ENCODE measurements around the gene WFDC13.
"Not testable (repeated sequence)": the region's sequence is repeated elsewhere in the genome, so short reads cannot be mapped to it uniquely, and the experiment has no call there.

The WFDC13 gene, protein sequence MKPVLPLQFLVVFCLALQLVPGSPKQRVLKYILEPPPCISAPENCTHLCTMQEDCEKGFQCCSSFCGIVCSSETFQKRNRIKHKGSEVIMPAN

DNA sequence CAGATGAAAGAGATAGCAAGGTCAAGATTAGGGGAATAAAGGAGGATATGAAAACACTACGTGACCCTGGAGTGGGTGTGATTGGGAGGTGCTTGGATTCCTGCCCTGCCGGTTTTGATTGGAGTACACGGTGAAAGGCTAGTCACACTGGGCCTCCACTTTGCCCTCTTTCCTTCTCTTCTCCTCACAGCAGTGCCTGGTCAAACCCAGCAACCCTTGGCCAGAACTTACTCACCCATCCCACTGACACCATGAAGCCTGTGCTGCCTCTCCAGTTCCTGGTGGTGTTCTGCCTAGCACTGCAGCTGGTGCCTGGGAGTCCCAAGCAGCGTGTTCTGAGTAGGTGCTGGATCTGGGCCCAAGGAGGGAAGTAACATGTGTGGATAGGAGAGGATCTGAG, at the start of gene WFDC13:
TSS of gene WFDC13 (plus strand) at position 166 of the 400 bp plus-strand sequence. CDS start at position 252, 86 bp downstream.
- no peak for DNase-seq (ENCODE audit: low spot score)

- DNase-seq (ENCODE audit: low spot score), result not testable (repeated sequence)
These were observed 44.8 kb upstream of the WFDC13 start for GRCh38 chr20:45657038-45657437.

DNA sequence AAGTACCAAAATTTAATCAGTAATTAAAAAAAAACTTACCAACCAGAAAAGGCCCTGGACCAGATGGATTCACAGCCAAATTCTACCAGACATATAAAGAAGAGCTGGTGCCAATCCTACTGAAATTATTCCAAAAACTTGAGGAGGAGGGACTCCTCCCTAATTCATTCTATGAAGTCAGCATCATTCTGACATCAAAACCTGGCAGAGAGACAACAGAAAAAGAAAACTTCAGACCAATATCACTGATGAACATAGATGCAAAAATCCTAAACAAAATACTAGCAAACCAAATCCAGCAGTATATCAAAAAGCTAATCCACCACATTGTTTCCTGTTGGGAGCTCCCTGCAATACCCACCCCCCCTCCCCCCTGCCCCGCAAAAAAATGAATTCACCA, 31.7 kb upstream of the WFDC13 start, which contains the start of gene WFDC11:
TSS of gene WFDC11 (minus strand) at position 101 of the 400 bp plus-strand sequence. CDS start 19,639 bp downstream, outside the sequence.
- DNase-seq (ENCODE audit: low spot score), result no peak

GRCh38 chr20:45672765-45673164, 29.1 kb upstream of the WFDC13 start:
- no peak for DNase-seq (ENCODE audit: low spot score)

- no peak for DNase-seq (ENCODE audit: low spot score)
These were observed 22.2 kb upstream of the WFDC13 start for GRCh38 chr20:45679650-45680049.

- DNase-seq (ENCODE audit: low spot score), result no peak
These were observed 15.9 kb upstream of the WFDC13 start for GRCh38 chr20:45685896-45686295.

- not testable (repeated sequence) for DNase-seq (ENCODE audit: low spot score)
These were observed 8.5 kb upstream of the WFDC13 start for GRCh38 chr20:45693346-45693745.

GRCh38 chr20:45695496-45695895, 6.3 kb upstream of the WFDC13 start:
- DNase-seq (ENCODE audit: low spot score), result no peak

DNA sequence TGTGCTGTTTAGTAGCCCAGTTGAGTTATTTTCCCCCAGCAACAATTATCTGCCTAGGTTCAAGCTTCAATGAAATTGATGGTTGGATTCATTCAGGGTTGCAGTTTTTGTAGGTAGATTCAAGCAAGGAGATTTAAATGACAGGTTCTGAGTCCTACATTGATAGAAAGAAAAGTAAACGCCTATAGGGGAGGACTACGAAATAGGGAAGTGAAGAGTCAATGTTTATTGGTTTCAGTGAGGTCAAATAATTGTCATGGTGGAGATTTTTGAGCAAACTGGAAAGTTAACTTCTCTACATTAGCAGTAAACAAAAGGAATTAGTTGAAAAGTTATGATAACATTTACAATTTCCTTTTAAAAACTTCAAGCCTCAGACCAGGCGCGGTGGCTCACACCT, 734 bp upstream of the WFDC13 start:
- DNase-seq (ENCODE audit: low spot score), result no peak

- DNase-seq (ENCODE audit: low spot score), result no peak
These were observed 3.3 kb downstream of the WFDC13 start, which contains the start of gene WFDC10B for GRCh38 chr20:45704969-45705637. WFDC10B (minus strand) TSS chr20:45705019; CDS start chr20:45685992, 19,027 bp downstream.

DNA sequence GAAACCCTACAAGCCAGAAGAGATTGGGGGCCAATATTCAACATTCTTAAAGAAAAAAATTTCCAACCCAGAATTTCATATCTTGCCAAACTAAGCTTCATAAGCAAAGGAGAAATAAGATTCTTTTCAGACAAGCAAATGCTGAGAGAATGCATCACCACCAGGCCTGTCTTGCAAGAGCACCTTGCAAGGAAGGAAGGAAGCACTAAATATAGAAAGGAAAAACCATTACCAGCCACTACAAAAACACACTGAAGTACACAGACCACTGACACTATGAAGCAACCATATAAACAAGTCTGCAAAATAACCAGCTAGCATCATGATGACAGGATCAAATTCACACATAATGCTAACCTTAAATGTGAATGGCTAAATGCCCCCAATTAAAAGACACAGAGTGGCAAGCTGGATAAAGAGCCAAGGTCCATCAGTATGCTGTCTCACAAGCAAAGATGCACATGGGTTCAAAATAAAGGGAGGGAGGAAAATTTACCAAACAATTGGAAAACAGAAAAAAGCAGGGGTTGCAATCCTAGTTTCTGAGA, 14.4 kb downstream of the WFDC13 start:
- DNase-seq (ENCODE audit: low spot score), result not testable (repeated sequence)

DNA sequence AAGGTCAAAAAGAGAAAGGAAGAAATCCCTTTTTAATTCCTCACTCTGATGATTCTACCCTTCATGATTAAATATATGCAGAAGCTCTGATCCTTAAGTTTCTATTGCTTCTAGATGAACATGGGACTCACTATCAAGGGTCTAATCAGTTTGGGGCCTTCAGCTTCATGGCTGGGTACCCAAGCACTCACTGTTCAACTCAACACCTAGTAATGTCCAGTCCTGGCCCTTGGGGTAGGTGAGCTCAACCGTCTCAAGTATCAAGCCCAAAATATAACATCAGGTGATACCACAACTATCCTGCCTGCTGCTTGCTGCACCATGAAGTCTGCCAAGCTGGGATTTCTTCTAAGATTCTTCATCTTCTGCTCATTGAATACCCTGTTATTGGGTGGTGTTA, 20.2 kb downstream of the WFDC13 start, which contains the start of gene SPINT4:
TSS of gene SPINT4 (plus strand) at position 301 of the 400 bp plus-strand sequence. CDS start at position 322, 21 bp downstream.
- DNase-seq (ENCODE audit: low spot score), result no peak

- DNase-seq (ENCODE audit: low spot score), result no peak
These were observed 23.3 kb downstream of the WFDC13 start for GRCh38 chr20:45725134-45725533.

- DNase-seq (ENCODE audit: low spot score), result no peak
These were observed 25.2 kb downstream of the WFDC13 start for GRCh38 chr20:45727044-45727443.

DNA sequence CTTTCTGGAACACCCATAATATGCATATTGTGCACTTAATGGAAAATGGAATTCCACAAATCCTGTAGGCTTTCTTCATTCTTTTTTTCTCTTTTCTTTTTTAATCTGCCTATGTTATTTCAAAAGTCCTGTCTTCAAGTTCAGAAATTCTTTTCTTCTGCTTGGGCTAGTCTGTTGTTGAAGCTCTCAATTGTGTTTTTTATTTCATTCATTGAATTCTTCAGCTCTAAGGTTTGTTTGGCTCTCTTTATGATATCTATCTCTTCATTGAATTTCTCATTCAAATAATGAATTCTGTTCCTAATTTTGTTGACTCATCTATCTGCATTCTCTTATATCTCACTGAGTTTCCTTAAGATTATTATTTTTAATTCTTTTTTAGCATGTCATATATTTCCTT, 30.4 kb downstream of the WFDC13 start:
- no peak for DNase-seq (ENCODE audit: low spot score)

DNA sequence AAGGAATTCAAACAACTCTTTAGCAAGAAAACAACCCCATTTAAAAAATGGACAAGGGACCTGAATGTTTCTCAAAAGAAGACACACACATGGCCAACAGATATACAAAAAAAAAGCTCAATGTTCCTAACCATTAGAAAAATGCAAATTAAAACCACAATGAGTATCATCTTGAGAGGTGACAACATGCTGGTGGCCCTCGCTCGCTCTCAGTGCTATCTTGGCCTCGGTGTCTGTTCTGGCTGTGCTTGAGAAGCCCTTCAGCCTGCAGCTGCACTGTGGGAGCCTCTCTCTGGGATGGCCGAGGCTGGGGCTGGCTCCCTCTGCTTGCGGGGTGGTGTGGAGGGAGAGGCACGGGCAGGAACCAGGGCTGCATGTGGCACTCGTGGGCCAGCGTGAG, 33.7 kb downstream of the WFDC13 start:
- DNase-seq (ENCODE audit: low spot score), result no peak

GRCh38 chr20:45735988-45736387, 34.1 kb downstream of the WFDC13 start:
- DNase-seq (ENCODE audit: low spot score), result no peak

- DNase-seq (ENCODE audit: low spot score), result no peak
These were observed 40.8 kb downstream of the WFDC13 start for GRCh38 chr20:45742596-45742995.

GRCh38 chr20:45745015-45745414, 43.2 kb downstream of the WFDC13 start:
- no peak for DNase-seq (ENCODE audit: low spot score)

DNA sequence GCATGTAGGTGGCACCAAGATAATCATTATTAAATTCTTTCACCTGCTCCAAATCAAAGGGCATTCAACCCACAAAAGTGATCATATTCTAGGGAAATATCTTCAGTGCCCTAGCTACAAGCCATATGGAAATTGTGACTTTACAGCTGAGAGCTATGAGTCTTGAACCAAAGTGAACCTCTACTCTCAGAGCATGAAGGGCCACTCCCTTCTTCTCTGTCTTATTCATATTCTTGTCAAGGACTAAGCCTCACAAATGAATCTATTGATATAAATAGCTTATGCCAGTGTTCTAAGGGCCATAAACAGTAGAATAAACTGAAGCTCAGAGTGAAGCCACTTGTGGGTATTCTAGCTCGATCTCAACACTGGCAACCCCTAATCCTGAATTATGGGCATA, 49.9 kb downstream of the WFDC13 start:
- DNase-seq (ENCODE audit: low spot score), result no peak

GRCh38 chr20:45752746-45753145, 50.9 kb downstream of the WFDC13 start:
- DNase-seq (ENCODE audit: low spot score), result no peak

DNA sequence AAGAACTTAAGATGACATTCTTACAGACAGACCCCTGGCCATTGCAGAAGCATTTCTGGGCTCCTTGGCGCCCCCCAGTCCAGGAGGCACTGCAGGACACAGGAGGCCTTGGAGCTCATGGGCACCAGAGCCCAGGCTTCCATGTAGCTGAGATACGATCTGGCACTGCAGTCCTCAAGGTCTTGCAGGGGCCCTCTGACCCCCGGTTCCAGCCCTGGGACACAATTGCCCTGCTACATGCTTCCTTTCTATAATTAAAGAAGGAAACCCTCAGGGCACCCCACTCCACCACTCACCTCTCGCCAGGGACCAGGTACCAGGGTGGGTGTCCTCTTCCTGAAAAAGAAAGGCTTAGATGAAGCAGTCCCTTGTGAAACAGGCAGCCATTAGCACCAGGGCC, 56.3 kb downstream of the WFDC13 start:
- DNase-seq (ENCODE audit: low spot score), result no peak
